Hepatocyte (in vitro differentiated cells): ENCODE measurements around the gene ABCC6. TPM values are rescaled to one million over a fixed set of nuclear protein-coding genes. Genes with fewer than 3 reads are reported as not detected.

Experiments used
- DNase-seq: peaks from one replicate; pipeline ENCODE4 v3.0.0-alpha.2; 2016; ENCODE audit warnings: low spot score
- H2AFZ ChIP-seq: fragments of 200-600 bp; sonication (generic); 2 replicates; pipeline ENCODE4 v1.6.0; 2016; ENCODE audit warnings: antibody characterized with exemption, mild to moderate bottlenecking
- H3K27ac ChIP-seq: fragments of 200-600 bp; sonication (generic); 2 replicates; pipeline ENCODE4 v1.5.1; 2016; ENCODE audit warnings: mild to moderate bottlenecking
- H3K27me3 ChIP-seq: fragments of 200-600 bp; sonication (generic); 2 replicates; pipeline ENCODE4 v1.6.1; 2016
- H3K36me3 ChIP-seq: fragments of 200-600 bp; sonication (generic); replicated peaks from 2 replicates; pipeline ENCODE4 v1.5.1; 2016; ENCODE audit warnings: low read depth; ENCODE audit not compliant: insufficient read depth
- H3K4me1 ChIP-seq: fragments of 200-600 bp; sonication (generic); 2 replicates; pipeline ENCODE4 v1.5.1; 2016; ENCODE audit warnings: mild to moderate bottlenecking, moderate library complexity; ENCODE audit not compliant: insufficient read depth
- H3K4me2 ChIP-seq: fragments of 200-600 bp; sonication (generic); 2 replicates; pipeline ENCODE4 v1.6.0; 2016
- H3K4me3 ChIP-seq: fragments of 200-600 bp; sonication (generic); 2 replicates; pipeline ENCODE4 v1.5.1; 2016; ENCODE audit warnings: mild to moderate bottlenecking
- H3K79me2 ChIP-seq: fragments of 200-600 bp; sonication (generic); 2 replicates; pipeline ENCODE4 v1.6.0; 2017; ENCODE audit warnings: mild to moderate bottlenecking
- H3K9me2 ChIP-seq: fragments of 200-600 bp; sonication (generic); replicated peaks from 2 replicates; pipeline ENCODE4 v1.6.0; 2017; ENCODE audit warnings: mild to moderate bottlenecking; ENCODE audit not compliant: insufficient read depth
- H3K9me3 ChIP-seq: fragments of 200-600 bp; sonication (generic); 2 replicates; pipeline ENCODE4 v1.5.1; 2016; ENCODE audit warnings: low read depth, mild to moderate bottlenecking
- H4K20me1 ChIP-seq: fragments of 200-600 bp; sonication (generic); 2 replicates; pipeline ENCODE4 v1.6.0; 2016; ENCODE audit warnings: mild to moderate bottlenecking; ENCODE audit not compliant: insufficient read depth, poor library complexity, severe bottlenecking
- CTCF ChIP-seq: fragments of 200-600 bp; sonication (generic); IDR thresholded peaks from 2 replicates; pipeline ENCODE4 v1.5.1; 2016; ENCODE audit warnings: antibody characterized with exemption, mild to moderate bottlenecking; ENCODE audit not compliant: poor library complexity
- EZH2 ChIP-seq: fragments of 200-600 bp; sonication (generic); IDR thresholded peaks from 2 replicates; pipeline ENCODE4 v1.6.1; 2016; ENCODE audit warnings: antibody characterized with exemption, mild to moderate bottlenecking, borderline replicate concordance
- EZH2phosphoT487 ChIP-seq: fragments of 200-600 bp; sonication (generic); IDR thresholded peaks from one replicate; pipeline ENCODE4 v1.6.1; 2018; ENCODE audit warnings: antibody characterized with exemption, mild to moderate bottlenecking, low read depth, moderate library complexity; ENCODE audit not compliant: unreplicated experiment, severe bottlenecking
- WGBS: methylation state at CpG from one replicate; pipeline ENCODE4 v1.1.6; 2016; ENCODE audit warnings: low lambda C conversion rate; ENCODE audit errors: missing lambda C conversion rate; 5-methylcytosine and 5-hydroxymethylcytosine counted together
- polyA plus RNA-seq: library from polyadenylated mRNA; unstranded; fragments of >200 nt; fragmentation: Nextera tagmentation; extraction: Ambion mirVana; gene quantifications from 2 replicates; pipeline ENCODE4 v1.2.1, GENCODE V29; 2016
- total RNA-seq: library from RNA; depleted of rRNA; stranded (reverse); fragments of >200 nt; gene quantifications from 2 replicates; pipeline ENCODE4 v1.2.3, GENCODE V29; 2014

Gene ABCC6
- total and polyA plus RNA-seq, 2 experiments from 2014 or later = 41.2 to 46.8 TPM

DNA sequence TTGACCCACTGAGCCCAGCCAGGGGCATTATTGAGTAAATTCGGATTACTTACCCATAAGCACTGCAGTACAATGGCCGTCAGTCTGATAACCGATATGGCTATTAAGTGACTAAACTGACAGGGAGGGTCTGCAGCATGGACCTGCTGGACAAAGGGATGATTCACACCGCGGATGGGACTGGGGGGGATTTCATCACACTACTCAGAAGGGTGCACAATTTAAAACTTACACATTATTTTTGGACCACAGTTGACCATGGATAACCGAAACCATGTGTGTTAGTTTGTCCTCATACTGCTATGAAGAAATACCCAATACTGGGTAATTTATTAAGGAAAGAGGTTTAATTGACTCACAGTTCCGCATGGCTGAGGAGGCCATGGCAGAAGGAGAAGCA, 106.5 kb downstream of the ABCC6 start:
- 97% methylated on average over 7 of the region's 7 CpGs for WGBS
- H3K4me1 ChIP-seq = no peaks in the 10 kb centered on the region
- no peak for TF ChIP-seq EZH2phosphoT487
- no peak for TF ChIP-seq CTCF
- no peak for TF ChIP-seq EZH2
- H3K36me3 ChIP-seq = no peaks in the 10 kb centered on the region
- no peak overlapping the region for H3K4me2 ChIP-seq
- no peak overlapping the region for H2AFZ ChIP-seq
- no peak overlapping the region for H3K27ac ChIP-seq
- no peaks in the 10 kb centered on the region for H3K9me2 ChIP-seq
- H3K79me2 ChIP-seq = no peaks in the 10 kb centered on the region
- H3K9me3 ChIP-seq = no peaks in the 10 kb centered on the region
- H3K4me3 ChIP-seq = no peak overlapping the region
- no peaks in the 10 kb centered on the region for H4K20me1 ChIP-seq
- H3K27me3 ChIP-seq = no peaks in the 10 kb centered on the region
- DNase-seq = no peak

DNA sequence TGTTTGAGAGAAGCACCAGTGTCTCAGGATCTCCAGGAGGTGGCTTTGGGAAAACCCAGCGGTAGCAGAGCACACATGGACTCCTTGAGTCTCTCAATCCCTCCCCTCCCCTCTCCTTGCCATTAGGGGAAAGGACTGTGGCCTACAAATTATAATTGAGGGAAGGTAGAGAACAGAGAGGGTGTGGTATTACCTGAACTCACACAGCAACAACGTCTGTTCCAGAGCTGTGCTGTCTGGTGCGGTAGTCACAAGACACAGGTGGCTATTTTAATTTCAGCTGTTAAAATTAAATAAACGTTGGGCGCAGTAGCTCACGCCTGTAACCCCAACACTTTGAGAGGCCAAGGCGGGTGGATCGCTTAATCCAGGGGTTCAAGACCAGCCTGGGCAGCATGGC, 110.2 kb downstream of the ABCC6 start:
- Histone ChIP-seq H3K4me3 (no peak overlapping the region), H3K79me2 (no peaks in the 10 kb centered on the region), H3K27ac (no peak overlapping the region), H4K20me1 (no peaks in the 10 kb centered on the region), H3K27me3 (no peaks in the 10 kb centered on the region), H3K9me3 (no peaks in the 10 kb centered on the region), H3K4me2 (no peak overlapping the region), H3K4me1 (no peaks in the 10 kb centered on the region), H3K9me2 (no peaks in the 10 kb centered on the region), H3K36me3 (no peaks in the 10 kb centered on the region), H2AFZ (no peak overlapping the region)
- TF ChIP-seq CTCF = no peak
- WGBS = 95% methylated on average over 8 of the region's 8 CpGs
- no peak for DNase-seq

DNA sequence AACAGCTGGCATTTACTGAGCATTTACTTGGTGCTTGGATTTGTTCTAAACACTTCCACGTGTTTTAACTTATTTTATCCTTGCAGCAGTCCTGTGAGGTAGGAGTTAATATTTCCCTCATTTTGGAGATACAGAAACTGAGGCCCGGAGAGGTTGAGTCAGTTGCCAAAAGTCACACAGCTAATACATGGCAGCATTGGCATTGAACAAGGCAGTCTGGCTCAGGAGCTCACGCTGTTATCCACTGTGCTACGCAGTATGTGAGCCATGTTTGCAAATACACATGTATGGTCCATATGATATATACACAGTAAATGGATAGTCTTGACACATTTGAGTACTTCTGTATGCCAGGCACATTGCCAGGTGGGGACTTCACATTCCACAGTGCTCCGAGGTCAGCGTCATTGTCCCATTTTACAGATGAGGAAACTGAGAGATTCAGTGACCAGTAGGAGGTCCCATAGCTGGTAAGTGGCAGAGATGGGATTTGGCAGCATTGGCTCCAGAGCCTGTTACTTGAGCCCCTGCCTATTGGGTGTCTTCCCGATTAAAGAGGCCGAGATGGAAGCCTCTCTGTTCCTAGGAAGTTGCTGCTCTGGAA, 110.7 kb downstream of the ABCC6 start:
- no peaks in the 10 kb centered on the region for H3K9me3 ChIP-seq
- H3K27ac ChIP-seq = no peak overlapping the region
- no peak overlapping the region for H3K4me3 ChIP-seq
- H3K79me2 ChIP-seq = no peaks in the 10 kb centered on the region
- H2AFZ ChIP-seq = no peak overlapping the region
- no peaks in the 10 kb centered on the region for H3K36me3 ChIP-seq
- H3K4me1 ChIP-seq = no peaks in the 10 kb centered on the region
- 86% methylated on average over 8 of the region's 8 CpGs for WGBS
- H4K20me1 ChIP-seq = no peaks in the 10 kb centered on the region
- no peaks in the 10 kb centered on the region for H3K27me3 ChIP-seq
- H3K4me2 ChIP-seq = no peak overlapping the region
- no peak for TF ChIP-seq CTCF
- TF ChIP-seq EZH2 = no peak
- TF ChIP-seq EZH2phosphoT487 = no peak
- no peaks in the 10 kb centered on the region for H3K9me2 ChIP-seq
- no peak for DNase-seq

GRCh38 chr16:16111639-16112038, 111.7 kb downstream of the ABCC6 start:
- Histone ChIP-seq H2AFZ (no peak overlapping the region), H3K4me1 (no peaks in the 10 kb centered on the region), H3K27ac (no peak overlapping the region), H3K4me2 (no peak overlapping the region), H3K79me2 (no peaks in the 10 kb centered on the region), H3K9me2 (no peaks in the 10 kb centered on the region), H3K27me3 (no peaks in the 10 kb centered on the region), H3K4me3 (no peak overlapping the region), H3K36me3 (no peaks in the 10 kb centered on the region), H4K20me1 (no peaks in the 10 kb centered on the region), H3K9me3 (no peaks in the 10 kb centered on the region)
- TF ChIP-seq EZH2phosphoT487 = no peak
- TF ChIP-seq EZH2 = no peak
- TF ChIP-seq CTCF = no peak
- DNase-seq = no peak
- WGBS = 92% methylated on average over 4 of the region's 4 CpGs
